Amniotic epithelial cell (primary cell): ENCODE measurements around the gene TRAPPC2L.

ENCODE experiments used
- DNase-seq: peaks from one replicate; pipeline ENCODE4 v3.0.0-alpha.2; 2010; ENCODE audit warnings: low read depth

The TRAPPC2L gene

DNA sequence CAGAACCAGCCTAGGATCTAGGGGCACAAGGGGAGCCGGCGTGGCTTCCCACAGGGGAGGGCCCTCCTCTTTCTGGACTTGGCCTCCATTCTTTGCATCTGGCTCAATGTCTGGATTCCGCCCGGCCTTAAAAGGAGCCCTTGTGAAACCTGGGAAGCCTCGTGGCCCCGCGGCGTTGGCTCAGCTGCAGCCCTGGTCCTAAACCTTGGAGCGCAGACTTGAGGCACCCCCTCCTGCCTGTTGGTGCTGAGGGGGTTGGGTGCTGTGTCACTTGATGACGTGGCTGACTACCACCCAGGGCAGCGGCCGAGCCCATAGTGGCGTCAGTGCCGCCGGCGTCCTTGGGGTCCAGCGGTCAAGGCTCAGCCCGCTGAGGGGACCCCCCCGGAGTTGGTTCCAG is 4.4 kb downstream of the TRAPPC2L start:
- no peak for DNase-seq

- DNase-seq, result no peak
Measured at GRCh38 chr16:88862968-88863367, 6.0 kb downstream of the TRAPPC2L start.

DNA sequence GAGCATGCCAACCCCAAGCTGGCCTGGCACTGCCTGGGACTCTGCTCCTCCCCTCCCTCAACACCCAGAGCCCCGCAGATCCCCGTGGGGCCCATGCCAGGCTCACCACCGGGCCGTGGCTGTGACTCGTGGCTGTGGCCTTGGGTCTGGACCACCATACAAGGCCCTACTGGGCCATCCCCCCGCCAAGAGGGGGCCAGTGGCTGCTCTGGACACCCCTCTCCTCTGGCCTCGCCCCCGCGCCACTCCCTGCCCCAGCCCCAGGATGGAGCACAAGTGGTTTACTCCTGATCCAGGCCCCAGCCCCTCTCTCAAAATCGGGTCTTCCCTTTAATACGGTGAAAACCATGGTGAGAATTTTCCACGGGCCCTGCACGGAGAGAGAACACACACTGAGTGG is 6.5 kb downstream of the TRAPPC2L start:
- no peak for DNase-seq

DNA sequence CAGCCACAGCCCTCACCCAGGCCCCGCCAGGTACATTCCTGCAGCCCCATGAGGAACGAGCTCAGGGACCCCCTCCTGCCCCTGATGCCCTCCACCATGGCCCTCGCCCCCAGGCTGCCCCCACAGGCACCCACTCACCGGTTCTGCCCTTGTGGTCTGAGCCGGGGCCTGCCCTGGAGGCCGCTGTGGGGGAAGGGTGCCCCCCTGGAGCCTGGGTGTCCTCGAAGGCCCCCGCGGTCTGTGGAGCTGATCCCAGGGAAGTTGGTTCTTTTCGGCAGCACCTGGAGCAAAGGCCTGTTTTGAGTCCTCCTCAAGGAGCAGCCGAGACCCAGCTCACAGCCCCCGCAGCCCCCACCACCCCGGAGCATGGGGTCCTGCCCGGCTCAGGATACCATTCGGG is 7.2 kb downstream of the TRAPPC2L start:
- DNase-seq, result no peak

GRCh38 chr16:88864521-88864920 is 7.6 kb downstream of the TRAPPC2L start:
- DNase-seq, result no peak

DNA sequence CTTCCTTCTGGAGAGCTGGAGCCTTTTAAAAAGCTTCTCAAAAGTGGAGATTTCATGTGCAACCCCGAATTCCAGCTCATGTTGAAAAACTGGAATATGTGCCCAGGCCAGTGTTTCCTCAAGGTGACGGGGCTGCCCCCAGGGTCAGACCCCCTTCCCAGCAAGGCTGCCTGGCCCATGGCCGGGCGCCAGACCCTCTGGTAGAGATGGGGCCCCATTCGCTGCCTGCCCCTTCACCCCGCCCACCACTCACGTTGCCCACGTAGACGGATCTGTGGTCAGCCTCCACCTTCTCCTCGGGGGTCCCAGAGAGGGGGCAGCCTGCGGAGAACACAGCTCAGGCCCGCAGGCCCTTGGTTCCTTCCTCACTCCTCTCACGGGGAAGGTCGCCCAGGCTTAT is 8.4 kb downstream of the TRAPPC2L start:
- DNase-seq, result no peak

GRCh38 chr16:88865742-88866141 is 8.8 kb downstream of the TRAPPC2L start:
- no peak for DNase-seq

DNA sequence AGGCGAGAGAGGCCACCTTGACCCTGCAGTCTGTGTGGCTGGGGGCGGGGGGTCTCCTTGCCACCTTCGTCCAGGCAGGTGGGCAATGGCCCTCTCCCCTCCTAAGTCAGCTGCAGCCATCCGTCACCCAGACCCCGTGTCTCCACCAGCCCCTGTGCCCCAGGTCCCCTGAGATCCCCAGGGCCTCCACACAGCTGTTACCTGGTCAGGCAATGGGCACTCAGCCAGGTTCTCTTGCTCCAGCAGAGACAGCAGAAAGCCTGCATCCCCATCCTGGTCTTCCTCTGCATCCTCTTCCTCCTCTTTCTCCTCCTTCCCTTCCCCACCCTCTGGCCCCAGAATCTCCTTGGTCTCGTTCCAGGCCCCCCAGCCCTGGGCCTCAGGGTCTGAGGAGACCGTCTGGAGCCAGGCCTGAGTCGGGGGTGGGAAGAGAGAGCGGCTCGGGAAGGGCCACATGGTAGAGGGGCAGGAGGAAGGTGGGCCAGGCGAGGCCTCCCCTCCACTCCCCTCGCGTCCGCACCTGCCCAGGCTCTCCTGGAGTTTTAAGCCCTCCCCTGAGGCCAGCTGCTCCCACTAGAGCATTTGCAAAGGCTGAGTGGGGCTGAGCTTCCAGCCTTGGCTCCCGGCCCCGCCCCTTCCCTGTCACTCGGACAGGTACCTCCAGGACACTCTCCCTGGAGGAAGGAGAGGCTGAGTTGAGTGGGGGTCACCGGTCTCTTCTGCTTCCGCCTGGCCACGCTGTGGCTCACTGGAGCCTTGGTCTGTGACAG is 9.4 kb downstream of the TRAPPC2L start, which contains the start of gene PABPN1L:
TSS of gene PABPN1L (minus strand) at position 510 of the 770 bp plus-strand sequence. CDS start at position 456, 54 bp downstream.
- DNase-seq, result no peak

GRCh38 chr16:88867581-88868246 is 10.8 kb downstream of the TRAPPC2L start:
- no peak for DNase-seq

DNA sequence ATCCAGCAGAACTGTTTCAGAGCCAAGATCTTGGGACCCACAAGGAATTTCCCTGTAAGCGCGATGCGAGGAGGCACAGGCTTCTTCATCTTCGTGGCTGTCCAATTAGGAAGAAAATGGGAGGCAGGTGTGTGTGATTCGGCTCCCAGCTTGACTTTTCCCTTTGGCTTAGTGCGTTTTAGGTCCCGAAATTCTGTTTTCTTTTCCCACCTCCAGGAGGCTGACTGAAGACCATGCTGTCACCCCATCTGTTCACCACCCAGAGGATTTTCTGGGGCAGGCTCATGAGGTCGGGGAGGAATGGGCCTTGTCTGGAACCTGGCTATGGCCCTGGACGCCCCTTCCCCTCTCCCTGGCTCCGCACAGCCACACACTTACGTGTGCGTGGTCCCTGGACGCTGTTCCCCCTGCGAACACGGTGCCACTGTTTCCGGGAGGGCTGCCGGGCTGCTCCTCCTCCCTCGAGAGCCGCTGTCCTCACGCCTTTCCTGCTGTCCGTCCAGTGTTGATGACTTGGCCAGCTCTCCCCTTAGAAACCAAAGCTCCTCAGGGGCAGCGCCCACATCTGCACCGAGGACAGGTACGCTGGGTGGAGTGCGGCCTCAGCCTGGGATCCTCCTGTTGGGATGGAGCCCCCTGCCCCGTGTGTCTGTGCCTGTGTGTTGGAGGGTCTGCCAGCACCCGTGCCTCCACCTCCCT is 12.2 kb downstream of the TRAPPC2L start:
- DNase-seq, result no peak

DNA sequence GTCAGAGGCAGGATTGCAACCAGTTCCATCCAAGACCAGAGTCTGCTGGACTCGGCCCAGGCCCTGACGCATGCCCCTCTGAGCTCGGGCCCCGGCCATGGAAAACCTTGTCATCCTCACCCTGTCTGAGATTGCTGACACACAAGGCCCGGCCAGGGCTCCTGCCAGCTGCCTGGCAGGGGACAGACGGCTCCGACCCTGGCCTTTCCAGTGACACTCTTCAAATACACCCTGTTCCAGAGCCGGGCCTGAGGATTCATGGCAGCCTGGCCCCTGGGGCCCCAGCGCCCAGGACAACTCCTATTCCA is 12.7 kb downstream of the TRAPPC2L start:
- no peak for DNase-seq

DNA sequence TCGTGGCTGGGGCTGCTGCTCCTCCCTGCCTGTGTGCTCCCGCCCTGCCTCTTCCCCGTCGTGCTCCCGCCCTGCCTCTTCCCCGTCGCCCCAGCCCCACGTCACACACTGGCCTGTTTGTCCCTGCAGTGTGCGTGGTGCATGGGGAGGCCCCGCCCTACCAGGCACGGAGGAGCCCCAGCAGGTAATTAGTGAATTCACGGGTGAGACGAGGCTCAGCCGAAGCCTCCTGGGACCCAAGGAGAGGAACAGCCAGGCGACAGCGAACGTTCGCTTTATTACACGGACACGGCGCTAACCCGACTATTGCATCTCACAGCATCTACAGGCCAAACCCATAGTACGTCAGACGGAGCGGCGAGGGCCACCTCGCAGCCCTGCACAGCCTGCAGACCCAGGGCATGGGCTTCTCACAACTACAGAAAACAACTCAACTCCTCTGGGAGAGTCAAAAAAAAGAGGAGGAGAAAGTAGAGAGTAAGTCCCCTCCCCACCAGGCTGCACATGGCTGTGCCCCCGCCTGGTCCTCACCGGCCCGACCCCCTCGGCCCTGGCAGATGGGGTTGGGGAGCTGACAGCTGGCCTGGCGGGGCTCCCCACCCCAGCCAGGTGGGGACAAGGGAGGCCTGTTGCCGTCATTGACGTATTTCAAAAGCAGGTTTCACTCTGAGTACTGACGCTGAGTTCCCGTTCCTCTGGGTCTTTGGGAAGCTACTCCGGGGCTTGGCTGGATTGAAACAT is 13.9 kb downstream of the TRAPPC2L start:
- DNase-seq, result no peak

GRCh38 chr16:88871349-88871702 is 14.4 kb downstream of the TRAPPC2L start:
- no peak for DNase-seq

- no peak for DNase-seq
Measured at GRCh38 chr16:88871730-88872416, 14.9 kb downstream of the TRAPPC2L start.

GRCh38 chr16:88872650-88873331 is 15.9 kb downstream of the TRAPPC2L start:
- no peak for DNase-seq

- DNase-seq, result no peak
Measured at GRCh38 chr16:88874938-88875599, 18.1 kb downstream of the TRAPPC2L start.

- no peak for DNase-seq
Measured at GRCh38 chr16:88875703-88876234, 18.8 kb downstream of the TRAPPC2L start.

GRCh38 chr16:88876942-88877526 is 20.1 kb downstream of the TRAPPC2L start:
- no peak for DNase-seq

DNA sequence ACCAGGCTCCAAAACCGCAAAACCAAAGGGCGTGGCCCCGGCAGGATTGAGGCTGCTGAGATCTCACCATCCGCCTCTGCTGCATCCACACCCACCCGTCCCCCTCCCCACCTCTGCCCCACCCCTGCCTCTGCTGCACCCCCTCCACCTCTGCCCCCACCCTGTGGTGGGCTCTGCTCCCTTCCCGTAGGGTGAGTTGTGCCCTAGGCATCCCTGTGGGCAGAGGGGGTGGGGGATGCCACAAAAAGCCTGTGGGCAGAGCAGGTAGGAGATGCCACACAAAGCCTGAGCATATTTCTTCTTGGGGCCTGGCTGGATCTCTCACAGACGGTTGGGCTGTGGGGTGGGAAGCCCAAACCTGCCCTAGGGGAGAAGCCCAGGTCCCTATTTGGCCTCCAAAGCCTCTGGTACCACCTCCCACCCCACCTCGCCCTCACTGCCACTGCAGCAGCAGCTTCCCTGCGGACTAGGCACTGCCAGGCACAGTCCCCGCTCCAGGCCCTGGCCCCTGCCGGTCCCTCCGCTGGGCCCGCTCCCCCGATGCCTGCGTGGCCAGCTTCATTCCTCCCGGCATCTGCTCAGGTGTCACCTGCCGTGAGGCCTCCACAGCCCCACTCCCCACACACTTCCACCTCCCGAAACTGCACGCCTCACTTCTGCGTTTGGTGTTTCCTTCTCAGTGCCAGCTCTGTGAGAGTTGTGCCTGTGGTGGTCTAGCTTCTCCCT is 20.8 kb downstream of the TRAPPC2L start:
- DNase-seq, result no peak
